DOHH2 (cell line): ENCODE results near the gene MDN1.

Experiments used
- H3F3A ChIP-seq: fragments of 200-600 bp; sonication (generic), shearing (Covaris generic); 2 replicates; pipeline ENCODE4 v1.6.0; 2016; ENCODE audit warnings: antibody characterized with exemption, mild to moderate bottlenecking; ENCODE audit not compliant: control insufficient read depth, insufficient read depth
- H3K27ac ChIP-seq: fragments of 200-600 bp; sonication (generic); 2 replicates; pipeline ENCODE4 v1.5.1; 2014; ENCODE audit warnings: low read depth, mild to moderate bottlenecking, low read length, moderate library complexity
- H3K27me3 ChIP-seq: fragments of 200-600 bp; sonication (generic); 2 replicates; pipeline ENCODE4 v1.6.1; 2014; ENCODE audit warnings: mild to moderate bottlenecking, low read length, mixed read lengths; ENCODE audit not compliant: control insufficient read depth
- H3K36me3 ChIP-seq: fragments of 200-600 bp; sonication (generic); 2 replicates; pipeline ENCODE4 v1.6.1; 2014; ENCODE audit warnings: mild to moderate bottlenecking, low read length, moderate library complexity, mixed read lengths; ENCODE audit not compliant: control insufficient read depth
- H3K4me1 ChIP-seq: fragments of 200-600 bp; sonication (generic); 2 replicates; pipeline ENCODE4 v1.6.1; 2014; ENCODE audit warnings: mild to moderate bottlenecking, low read length, mixed read lengths; ENCODE audit not compliant: control insufficient read depth
- H3K4me2 ChIP-seq: fragments of 200-600 bp; sonication (generic); 2 replicates; pipeline ENCODE4 v1.6.0; 2014; ENCODE audit warnings: mild to moderate bottlenecking, low read length, moderate library complexity
- H3K4me3 ChIP-seq: fragments of 200-600 bp; sonication (generic); 2 replicates; pipeline ENCODE4 v1.5.1; 2014; ENCODE audit warnings: mild to moderate bottlenecking, low read length, mixed read lengths
- H3K79me2 ChIP-seq: fragments of 200-600 bp; sonication (generic); 2 replicates; pipeline ENCODE4 v1.6.1; 2014; ENCODE audit warnings: mild to moderate bottlenecking, low read length, mixed read lengths; ENCODE audit not compliant: control insufficient read depth
- H3K9me2 ChIP-seq: fragments of 200-600 bp; sonication (generic); replicated peaks from 2 replicates; pipeline ENCODE4 v1.6.1; 2014; ENCODE audit warnings: mild to moderate bottlenecking, low read length, mixed read lengths; ENCODE audit not compliant: control insufficient read depth
- H3K9me3 ChIP-seq: fragments of 200-600 bp; sonication (generic); 2 replicates; pipeline ENCODE4 v1.6.1; 2014; ENCODE audit warnings: antibody characterized with exemption, low read length, mixed read lengths; ENCODE audit not compliant: control insufficient read depth, insufficient read depth
- H4K20me1 ChIP-seq: fragments of 200-600 bp; sonication (generic); 2 replicates; pipeline ENCODE4 v1.6.0; 2014; ENCODE audit warnings: low read depth, mild to moderate bottlenecking, antibody characterized with exemption, low read length, moderate library complexity; ENCODE audit not compliant: control insufficient read depth, insufficient read depth
- EZH2phosphoT487 ChIP-seq: fragments of 200-600 bp; sonication (generic); IDR thresholded peaks from 2 replicates; pipeline ENCODE4 v1.6.1; 2017; ENCODE audit warnings: borderline replicate concordance, mild to moderate bottlenecking, antibody characterized with exemption, low read length, moderate library complexity, mixed read lengths
- TF ChIP-seq, protein P1 (sequence below): fragments of 200-600 bp; sonication (generic); IDR thresholded peaks from one replicate; pipeline ENCODE4 v1.5.1; 2014; ENCODE audit warnings: antibody characterized with exemption, mild to moderate bottlenecking, low read depth, low read length; ENCODE audit not compliant: poor library complexity, severe bottlenecking

Gene MDN1

DNA sequence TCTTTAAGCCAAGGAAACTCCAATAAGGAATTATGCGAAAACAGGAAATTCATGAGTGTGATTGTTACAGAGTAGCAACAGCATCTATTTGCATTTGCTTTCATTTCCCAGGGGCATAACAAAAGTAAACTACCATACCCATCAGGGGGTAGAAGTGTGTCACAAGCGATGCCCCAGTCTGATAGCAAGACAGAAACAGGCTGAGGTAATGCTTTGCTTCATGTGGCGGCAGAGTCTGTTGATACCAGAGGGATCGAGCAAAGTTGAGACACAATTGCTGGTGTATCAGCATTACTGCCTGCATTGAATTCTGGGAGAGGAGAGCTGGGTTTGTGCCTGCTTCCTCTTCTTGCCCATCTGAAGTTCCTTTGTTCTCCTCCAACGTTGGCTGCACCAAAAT lies 129.9 kb downstream of the MDN1 start:
- H3K4me2 ChIP-seq, result no peak overlapping the region
- H3F3A ChIP-seq, result peaks cover 3% of the 10 kb centered on the region; the same call in 1 of the 2 replicates
- no peaks in the 10 kb centered on the region for H3K9me2 ChIP-seq
- TF ChIP-seq, protein P1, sequence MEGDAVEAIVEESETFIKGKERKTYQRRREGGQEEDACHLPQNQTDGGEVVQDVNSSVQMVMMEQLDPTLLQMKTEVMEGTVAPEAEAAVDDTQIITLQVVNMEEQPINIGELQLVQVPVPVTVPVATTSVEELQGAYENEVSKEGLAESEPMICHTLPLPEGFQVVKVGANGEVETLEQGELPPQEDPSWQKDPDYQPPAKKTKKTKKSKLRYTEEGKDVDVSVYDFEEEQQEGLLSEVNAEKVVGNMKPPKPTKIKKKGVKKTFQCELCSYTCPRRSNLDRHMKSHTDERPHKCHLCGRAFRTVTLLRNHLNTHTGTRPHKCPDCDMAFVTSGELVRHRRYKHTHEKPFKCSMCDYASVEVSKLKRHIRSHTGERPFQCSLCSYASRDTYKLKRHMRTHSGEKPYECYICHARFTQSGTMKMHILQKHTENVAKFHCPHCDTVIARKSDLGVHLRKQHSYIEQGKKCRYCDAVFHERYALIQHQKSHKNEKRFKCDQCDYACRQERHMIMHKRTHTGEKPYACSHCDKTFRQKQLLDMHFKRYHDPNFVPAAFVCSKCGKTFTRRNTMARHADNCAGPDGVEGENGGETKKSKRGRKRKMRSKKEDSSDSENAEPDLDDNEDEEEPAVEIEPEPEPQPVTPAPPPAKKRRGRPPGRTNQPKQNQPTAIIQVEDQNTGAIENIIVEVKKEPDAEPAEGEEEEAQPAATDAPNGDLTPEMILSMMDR, result no peak
- no peak for TF ChIP-seq EZH2phosphoT487
- H3K27ac ChIP-seq, result no peak overlapping the region
- H3K4me3 ChIP-seq, result no peak overlapping the region
- peaks cover 5% of the 10 kb centered on the region; the same call in 1 of the 2 replicates for H3K4me1 ChIP-seq
- H3K36me3 ChIP-seq, result peaks cover 97% of the 10 kb centered on the region
- no peaks in the 10 kb centered on the region for H3K27me3 ChIP-seq
- H3K9me3 ChIP-seq, result no peaks in the 10 kb centered on the region
- no peaks in the 10 kb centered on the region for H3K79me2 ChIP-seq
- H4K20me1 ChIP-seq, result peaks cover 3% of the 10 kb centered on the region; the same call in 1 of the 2 replicates

DNA sequence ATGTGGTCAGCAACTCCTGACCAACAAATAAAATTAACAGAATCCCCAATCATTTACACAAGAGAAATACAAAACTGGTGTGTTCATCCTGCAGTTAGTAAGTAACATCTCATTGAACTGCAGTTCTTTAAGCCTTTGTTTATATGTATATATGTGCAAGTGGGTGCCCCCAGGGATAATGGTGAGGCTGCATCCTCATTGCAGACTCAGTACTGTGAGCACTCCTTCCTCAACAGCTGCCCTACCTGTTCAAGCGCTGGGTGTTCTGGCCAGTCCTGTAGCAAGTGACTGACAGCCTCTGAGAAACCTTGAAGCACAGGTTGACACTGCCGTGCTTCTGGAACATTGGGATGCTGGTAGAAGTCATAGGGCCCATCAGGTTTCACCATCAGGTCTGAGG lies 131.3 kb downstream of the MDN1 start:
- Histone ChIP-seq H3K9me3 (no peaks in the 10 kb centered on the region), H3K79me2 (no peaks in the 10 kb centered on the region), H3K9me2 (no peaks in the 10 kb centered on the region), H3K27me3 (no peaks in the 10 kb centered on the region), H3K4me1 (peaks cover 5% of the 10 kb centered on the region; the same call in 1 of the 2 replicates), H4K20me1 (peaks cover 3% of the 10 kb centered on the region; the same call in 1 of the 2 replicates), H3K27ac (no peak overlapping the region), H3K4me3 (no peak overlapping the region), H3K36me3 (peaks cover 94% of the 10 kb centered on the region), H3F3A (peaks cover 3% of the 10 kb centered on the region; the same call in 1 of the 2 replicates), H3K4me2 (no peak overlapping the region)
- TF ChIP-seq, protein P1, result no peak
- TF ChIP-seq EZH2phosphoT487, result no peak

DNA sequence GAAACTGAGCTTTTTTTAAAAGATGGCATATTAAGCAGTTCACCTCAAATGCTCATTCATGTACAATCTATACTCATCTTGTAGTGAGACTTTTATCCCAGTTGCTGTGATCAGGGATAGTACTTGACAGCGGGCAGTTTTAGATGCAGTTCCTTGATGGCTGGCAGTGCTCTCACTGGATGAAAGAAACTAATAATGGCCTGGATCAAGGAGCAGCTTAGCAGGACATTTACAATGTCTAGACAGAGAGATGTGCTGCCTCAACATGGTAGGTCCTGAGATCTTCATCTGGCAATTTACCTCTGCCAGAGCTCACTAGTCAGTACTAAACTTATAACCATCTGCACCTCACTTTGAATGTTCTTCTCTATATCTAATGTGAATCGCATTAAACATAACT lies 134.3 kb downstream of the MDN1 start:
- Histone ChIP-seq H4K20me1 (no peaks in the 10 kb centered on the region), H3K36me3 (peaks cover 90% of the 10 kb centered on the region), H3K4me3 (no peak overlapping the region), H3K9me3 (no peaks in the 10 kb centered on the region), H3K27ac (no peak overlapping the region), H3F3A (peaks cover 3% of the 10 kb centered on the region; the same call in 1 of the 2 replicates), H3K4me1 (no peaks in the 10 kb centered on the region), H3K79me2 (no peaks in the 10 kb centered on the region), H3K4me2 (no peak overlapping the region), H3K9me2 (no peaks in the 10 kb centered on the region), H3K27me3 (no peaks in the 10 kb centered on the region)
- TF ChIP-seq, protein P1, result no peak
- TF ChIP-seq EZH2phosphoT487, result no peak
